Left lobe of liver (tissue), 2 donors: Measurements from ENCODE around the gene ABCC6. TPM values are rescaled to one million over a fixed set of nuclear protein-coding genes. Genes with fewer than 3 reads are reported as not detected.
A peak's percentile ranks its signal among the peaks of the same experiment; 100 is the strongest.
"Not testable (repeated sequence)": the region's sequence is repeated elsewhere in the genome, so short reads cannot be mapped to it uniquely, and the experiment has no call there.

Source experiments
- ATAC-seq: fragments of 200-7000 bp; cut with Tn5 transposase; one replicate; pipeline ENCODE4 v1.9.1; 2020; ENCODE audit warnings: mild to moderate bottlenecking, moderate library complexity
- DNase-seq: peaks from one replicate; pipeline ENCODE4 v3.0.0-alpha.2; 2020; ENCODE audit warnings: low spot score
- total RNA-seq: library from RNA; stranded (reverse); gene quantifications from one replicate; pipeline ENCODE4 v1.2.1, GENCODE V29; 2021
- donor health status: DM: no; HTN: no; CAD: no; lungs with moderate emphysema.
- donor health status: DM: no; HTN: yes; CAD: no.

ABCC6 gene
- total RNA-seq, 1 donor from 2014 or later: 128 TPM

DNA sequence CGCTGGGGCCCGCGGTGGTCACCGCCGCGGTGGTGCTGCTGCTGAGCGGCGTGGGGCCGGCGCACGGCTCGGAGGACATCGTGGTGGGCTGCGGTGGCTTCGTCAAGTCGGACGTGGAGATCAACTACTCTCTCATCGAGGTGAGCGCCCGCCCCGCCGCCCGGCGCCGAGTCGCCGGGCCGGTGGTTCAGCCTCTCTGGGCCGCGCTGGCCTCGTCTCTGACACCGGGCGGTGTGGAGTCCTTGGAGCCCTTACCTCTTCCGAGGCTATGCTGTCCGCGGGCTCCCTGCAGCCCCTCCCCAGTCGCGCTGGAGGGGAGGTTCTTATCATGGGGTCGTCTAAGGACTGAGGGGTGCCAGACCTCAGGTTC lies 9.4 kb upstream of the ABCC6 start:
- DNase-seq: not testable (repeated sequence)
- ATAC-seq: peak; percentile 63

DNA sequence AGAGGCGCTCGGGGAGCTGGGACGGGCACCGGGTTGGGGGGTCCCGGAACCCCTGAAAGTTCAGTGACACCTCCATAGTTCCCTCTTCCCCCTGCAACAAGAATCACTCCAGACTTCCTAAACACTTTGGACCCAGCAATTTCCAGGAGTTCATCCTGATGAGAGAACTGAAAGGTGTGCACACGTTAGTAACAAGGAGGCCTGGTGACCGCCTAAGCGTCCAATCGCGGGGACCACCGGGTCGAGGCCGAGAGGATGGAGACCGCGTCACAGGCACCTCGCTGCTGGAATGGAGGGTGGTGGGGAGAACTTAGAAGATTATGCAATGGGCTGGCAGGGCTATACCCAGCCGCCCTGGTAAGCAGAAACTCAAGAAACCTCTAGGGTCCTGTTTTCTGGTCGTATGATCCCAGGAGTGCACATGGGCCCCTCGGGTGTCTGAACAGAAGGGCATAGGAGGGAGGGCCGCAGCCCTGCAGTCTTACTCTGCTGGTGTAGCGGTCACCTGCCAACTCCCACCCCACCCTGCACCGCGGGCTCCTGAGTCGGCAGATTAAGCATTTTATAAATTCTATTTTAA lies 458 bp upstream of the ABCC6 start:
- ATAC-seq: peak; percentile 24
- not testable (repeated sequence) for DNase-seq

- DNase-seq: peak; percentile 64
- peak; percentile 53 for ATAC-seq
Observed at GRCh38 chr16:16221382-16221781, 1.9 kb downstream of the ABCC6 start.

DNA sequence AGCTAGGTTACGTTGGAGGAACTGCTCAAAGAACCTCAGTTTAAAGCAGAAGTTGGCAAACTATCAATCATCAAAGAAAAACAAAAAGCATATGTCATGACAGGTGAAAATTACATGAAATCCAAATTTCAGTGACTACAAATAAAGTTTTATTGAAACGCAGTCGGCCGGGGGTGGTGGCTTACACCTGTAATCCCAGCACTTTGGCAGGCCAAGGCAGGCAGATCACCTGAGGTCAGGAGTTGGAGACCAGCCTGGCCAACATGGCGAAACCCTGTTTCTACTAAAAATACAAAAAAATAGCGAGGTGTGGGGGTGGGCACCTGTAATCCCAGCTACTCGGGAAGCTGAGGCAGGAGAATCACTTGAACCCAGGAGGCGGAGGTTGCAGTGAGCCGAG lies 2.8 kb downstream of the ABCC6 start:
- not testable (repeated sequence) for DNase-seq, ATAC-seq

DNA sequence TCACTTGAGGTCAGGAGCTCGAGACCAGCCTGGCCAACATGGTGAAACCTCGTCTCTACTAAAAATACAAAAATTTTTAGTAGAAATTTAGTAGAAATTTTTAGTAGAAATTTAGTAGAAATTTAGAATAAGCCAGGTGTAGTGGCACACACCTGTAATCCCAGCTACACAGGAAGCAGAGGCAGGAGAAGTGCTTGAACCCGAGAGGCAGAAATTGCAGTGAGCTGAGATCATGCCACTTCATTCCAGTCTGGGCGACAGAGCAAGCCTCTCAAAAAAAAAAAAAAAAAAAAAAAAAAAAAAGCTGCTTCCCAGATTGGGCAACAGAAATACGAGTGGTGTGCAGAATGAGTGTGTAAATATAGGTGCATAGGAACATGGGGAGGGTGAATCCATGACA lies 4.5 kb downstream of the ABCC6 start:
- not testable (repeated sequence) for ATAC-seq, DNase-seq

DNA sequence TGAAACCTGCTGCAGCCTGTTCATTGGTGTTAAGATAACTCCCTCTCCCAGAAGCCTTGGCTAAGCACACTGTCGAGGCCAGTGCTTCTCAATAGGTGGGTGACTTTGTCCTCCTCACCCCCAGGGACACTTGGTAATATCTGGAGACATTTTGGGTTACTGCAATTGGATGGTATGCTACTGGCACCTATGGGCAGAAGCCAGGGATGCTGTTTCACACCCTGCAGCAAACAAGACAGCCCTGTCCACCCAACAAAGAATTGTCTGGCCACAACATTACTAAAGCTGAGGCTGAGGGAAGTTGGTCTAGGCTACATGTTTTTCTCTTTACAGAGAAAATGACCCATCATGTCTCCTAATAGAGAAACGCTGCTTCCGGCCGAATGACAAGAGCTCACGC lies 4.9 kb downstream of the ABCC6 start:
- ATAC-seq, DNase-seq: not testable (repeated sequence)

DNA sequence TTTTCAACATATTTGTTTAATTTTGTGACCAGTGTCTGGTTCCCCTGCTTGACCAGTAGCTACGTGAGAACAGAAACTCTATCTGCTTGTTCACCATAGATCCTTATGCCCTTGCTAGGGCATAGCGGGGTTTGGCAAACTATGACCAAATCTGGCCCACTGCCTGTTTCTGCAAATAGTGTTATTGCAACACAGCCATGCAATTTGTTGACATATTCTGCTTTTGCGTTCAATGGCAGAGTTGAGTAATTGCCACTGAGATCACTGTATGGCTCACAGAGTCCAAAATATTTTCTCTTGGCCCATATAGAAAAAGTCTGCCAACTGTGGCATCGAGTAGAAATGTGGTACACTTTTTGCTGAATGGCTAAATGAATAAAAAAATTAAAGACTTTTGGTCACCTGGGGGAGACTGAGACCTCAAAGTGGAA lies 9.4 kb downstream of the ABCC6 start:
- DNase-seq: peak; percentile 55

DNA sequence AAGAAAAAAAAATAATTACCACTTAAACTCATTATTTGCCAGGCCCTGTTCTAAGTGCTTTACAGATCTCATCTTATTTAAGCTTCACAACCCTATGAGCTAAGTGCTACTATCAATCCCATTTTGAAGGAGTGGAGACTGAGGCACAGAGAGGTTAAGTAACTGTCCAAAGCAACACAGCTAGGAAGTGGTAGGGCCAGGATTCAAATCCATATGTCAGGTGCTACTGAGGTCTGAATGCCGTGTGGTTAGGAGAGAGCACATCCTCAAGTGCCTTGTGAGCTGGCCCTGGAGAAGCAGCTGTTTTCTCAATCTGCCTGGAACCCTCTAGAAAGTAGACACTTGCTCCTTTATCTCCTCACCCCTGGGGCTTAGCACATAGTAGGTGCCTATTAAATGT lies 11.9 kb downstream of the ABCC6 start:
- not testable (repeated sequence) for ATAC-seq
- peak; percentile 7 for DNase-seq

More for the DNA sequence above, 9.4 kb downstream of the ABCC6 start:
- peak; percentile 72 for ATAC-seq

DNA sequence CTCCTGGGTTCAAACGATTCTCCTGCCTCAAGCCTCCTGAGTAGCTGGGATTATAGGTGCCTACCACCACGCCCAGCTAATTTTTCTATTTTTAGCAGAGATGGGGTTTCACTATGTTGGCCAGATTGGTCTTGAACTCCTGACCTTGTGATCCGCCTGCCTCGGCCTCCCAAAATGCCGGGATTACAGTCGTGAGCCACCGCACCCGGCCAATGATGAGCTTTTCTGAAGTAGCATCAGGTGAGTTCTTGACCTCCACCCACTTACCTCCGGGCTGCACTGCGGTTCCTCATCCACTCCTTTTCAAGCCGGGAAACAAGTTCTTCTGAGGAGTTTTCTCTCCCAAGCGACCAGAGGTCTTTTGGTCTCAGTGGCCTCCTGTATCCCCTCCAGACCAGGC lies 14.8 kb downstream of the ABCC6 start:
- not testable (repeated sequence) for DNase-seq, ATAC-seq

GRCh38 chr16:16207787-16208334 lies 15.4 kb downstream of the ABCC6 start:
- not testable (repeated sequence) for DNase-seq, ATAC-seq

DNA sequence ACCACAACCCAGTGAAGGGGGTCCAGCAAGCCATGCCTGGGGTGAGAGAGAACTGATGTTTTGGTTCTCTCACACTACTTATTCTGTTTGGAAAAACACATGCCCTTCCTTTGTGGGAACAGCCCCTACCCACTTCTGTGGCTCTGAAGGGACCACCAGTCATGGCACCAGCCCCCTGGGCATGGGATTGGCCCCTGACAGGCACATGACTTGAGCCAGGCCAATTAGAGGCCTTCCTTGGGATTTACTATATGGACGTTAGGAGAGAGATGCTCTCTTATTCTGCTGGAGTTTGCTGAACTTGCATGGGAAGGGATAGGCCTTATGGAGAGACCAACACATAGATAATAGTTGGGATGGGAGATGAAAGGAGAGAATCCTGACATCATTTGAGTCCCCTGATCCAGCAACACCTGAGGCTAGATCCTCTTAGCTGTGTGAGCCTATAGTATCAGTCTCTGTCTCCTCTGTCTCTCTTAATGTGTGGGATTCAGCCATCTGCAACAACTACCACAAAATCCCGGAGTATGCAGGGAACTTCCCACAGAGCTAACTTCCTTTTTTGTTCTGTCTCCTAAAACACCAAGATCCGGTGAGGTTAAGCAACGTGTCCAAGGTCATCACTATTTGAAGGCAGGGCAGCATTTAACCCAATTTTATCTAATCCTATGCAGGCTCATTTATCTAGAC lies 16.1 kb downstream of the ABCC6 start:
- ATAC-seq: peak; percentile 24
- DNase-seq: not testable (repeated sequence)

- not testable (repeated sequence) for ATAC-seq, DNase-seq
Observed at GRCh38 chr16:16205864-16206263, 17.4 kb downstream of the ABCC6 start.

DNA sequence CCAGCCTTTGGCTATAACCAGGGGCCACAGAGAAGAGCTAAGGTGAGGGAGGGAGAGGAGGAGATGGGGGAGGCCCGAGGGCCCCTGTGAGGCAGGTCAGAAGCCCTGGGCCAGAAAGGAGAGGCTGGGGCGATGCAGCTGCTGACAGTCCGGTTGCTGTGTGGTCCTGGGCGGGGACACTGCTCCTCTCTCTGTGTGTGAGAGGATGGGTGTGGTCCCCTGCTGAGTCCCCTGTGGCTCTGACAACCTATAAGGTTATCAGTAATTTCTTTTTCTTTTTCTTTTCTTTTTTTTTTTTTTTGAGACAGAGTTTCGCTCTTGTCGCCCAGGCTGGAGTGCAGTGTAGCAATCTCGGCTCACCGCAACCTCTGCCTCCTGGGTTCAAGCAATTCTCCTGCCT lies 18.7 kb downstream of the ABCC6 start:
- ATAC-seq, DNase-seq: not testable (repeated sequence)

DNA sequence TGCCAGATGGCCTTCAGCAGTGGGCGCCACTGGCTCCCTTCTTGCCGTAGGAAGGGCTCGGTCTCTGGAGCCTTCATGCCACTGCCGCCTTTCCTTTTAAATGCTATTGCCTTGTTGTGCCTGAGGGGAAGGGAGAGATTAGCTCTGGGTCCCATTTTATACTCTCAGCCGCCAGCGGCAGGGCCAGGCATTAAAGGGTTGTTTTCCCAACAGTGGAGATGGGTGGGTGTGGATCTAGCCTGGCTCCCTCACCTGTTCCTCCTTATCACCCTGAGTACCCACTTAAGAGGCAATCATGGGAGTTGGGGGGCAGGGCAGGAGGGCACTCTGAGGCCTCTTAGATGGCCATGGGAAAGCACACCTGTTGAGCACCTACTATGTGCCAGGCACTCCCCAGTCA lies 19.8 kb downstream of the ABCC6 start:
- not testable (repeated sequence) for DNase-seq, ATAC-seq

DNA sequence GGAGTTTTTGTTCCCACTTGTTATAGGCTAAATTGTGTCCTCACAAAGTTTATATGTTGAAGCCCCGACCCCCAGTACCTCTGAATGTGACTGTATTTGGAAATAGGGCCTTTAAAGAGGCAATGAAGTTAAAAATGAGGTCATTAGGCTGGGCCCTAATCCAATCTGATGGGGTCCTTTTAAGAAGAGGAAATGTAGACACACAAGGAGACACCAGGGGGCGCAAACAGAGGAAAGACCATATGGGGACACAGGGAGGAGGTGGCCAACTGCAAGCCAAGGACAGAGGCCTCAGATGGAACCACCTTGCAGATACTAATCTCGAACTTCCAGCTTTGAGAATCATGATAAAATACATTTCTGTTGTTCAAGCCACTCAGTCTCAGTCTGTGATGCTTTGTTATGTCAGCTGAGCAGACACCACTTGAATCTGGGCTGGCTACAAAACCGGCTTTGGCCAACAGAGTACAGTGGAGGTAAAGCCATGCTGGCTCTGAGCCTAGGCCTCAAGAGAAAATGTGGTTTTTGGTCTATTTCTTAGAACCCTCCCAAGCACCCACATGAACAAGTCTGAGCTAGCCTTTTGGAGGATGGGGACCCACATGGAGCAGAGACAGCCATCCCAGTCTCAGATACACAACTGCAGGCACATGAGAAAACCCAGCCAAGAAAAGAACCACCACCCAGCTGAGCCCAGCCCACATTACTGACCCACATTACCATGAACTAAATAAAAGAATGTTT lies 20.7 kb downstream of the ABCC6 start:
- DNase-seq: not testable (repeated sequence)
- ATAC-seq: peak; percentile 63

GRCh38 chr16:16201880-16202279 lies 21.4 kb downstream of the ABCC6 start:
- not testable (repeated sequence) for ATAC-seq, DNase-seq

DNA sequence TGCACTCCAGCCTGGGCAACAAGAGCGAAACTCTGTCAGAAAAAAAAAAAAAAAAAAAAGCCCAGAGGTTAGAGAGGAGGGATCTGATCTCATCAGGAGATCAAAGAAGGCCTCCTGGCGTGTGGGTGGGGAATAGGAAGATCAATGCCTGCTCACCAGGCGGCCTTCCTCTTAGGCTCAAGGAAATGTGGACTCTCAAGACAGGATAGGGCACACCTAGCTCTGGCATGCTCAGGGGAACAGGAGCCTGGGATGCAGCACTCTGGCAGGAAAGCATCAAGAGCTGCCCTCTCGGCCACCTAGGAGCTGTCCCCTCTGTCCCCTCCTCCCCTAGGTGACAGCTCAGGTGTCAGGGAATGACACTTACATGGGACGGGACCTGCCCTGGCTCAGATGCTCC lies 22.9 kb downstream of the ABCC6 start:
- ATAC-seq: not testable (repeated sequence)

DNA sequence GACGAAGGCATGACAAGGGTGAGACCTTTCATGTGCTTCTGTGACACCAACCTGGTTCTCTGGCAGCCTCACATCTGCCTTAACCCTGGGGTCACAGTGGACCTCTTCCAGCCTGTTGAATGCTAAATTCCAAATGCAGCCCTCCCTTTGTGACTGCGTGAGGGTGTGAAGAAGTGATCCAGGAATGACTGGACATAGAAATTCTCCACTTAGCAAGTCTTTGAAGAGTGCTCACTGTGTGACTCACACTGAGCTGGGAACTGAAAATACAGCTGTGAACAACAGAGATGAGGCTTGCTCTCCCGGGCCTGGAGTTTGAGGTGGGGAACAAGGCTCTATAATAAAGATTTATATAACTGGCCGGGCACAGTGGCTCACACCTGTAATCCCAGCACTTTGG lies 23.9 kb downstream of the ABCC6 start:
- not testable (repeated sequence) for DNase-seq, ATAC-seq

More for the DNA sequence above, 22.9 kb downstream of the ABCC6 start:
- not testable (repeated sequence) for DNase-seq

DNA sequence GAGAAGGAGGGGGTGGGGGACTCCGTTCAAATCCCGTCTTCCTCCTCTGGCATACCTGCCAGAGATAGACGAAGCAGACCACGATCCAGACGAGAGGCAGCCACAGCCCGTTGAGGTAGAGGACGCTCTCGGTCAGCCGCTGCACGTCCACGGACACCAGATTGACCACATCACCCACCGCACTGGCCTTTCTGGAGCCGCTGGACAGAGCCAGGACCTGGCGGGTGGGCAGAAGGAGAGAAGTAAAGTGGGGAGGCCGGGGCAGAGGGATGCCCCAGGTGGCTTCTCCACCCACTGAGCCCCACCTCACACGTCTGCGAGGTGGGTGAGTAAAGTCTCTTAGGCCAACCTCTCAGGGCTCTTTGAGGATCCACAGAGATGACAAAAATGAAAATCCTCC lies 25.3 kb downstream of the ABCC6 start:
- DNase-seq (no peak), ATAC-seq (no peak)

DNA sequence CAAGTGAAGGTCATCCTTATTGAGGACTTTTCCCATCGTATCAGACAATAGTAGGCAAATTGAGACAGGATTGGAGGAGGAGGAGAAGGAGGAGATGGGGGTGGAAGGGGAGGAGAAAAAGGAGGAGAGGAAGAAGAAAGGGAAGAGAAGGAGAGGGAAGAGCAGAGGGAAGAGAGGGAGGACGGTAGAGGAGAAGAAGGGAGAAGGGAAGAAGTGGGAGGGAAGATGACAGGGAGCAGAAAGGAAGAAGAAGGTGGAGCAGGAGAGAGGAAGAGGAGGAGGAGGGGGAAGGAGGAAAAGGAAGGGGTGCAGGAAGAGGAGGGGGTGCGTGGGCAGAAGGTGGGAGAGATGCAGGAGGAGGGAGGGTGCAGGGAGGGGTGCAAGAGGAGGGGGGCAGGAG lies 26.0 kb downstream of the ABCC6 start:
- ATAC-seq: no peak
- DNase-seq: no peak

DNA sequence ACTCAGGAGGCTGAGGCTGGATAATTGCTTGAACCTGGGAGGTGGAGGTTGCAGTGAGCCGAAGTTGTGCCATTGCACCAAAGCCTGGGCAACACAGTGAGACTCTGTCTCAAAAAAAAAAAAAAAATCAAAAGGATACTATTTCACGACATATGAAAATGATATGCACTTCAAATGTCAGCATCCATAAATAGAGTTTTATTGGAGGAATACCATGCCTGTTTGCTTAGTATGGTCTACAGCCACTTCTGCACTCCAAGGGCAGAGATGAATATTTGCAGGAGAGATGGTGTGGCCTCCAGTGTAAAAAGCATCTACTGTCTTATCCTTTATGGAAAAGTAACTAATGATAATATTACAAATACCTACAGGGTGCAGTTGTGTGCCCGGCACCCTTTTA lies 27.2 kb downstream of the ABCC6 start:
- ATAC-seq (no peak), DNase-seq (no peak)
